Measurements from ENCODE around the gene CDK15. TPM values are rescaled to one million over a fixed set of nuclear protein-coding genes. Genes with fewer than 3 reads are reported as not detected.

Gene CDK15
- total RNA-seq, 1 donor from 2014 or later, result 3.6 TPM

DNA sequence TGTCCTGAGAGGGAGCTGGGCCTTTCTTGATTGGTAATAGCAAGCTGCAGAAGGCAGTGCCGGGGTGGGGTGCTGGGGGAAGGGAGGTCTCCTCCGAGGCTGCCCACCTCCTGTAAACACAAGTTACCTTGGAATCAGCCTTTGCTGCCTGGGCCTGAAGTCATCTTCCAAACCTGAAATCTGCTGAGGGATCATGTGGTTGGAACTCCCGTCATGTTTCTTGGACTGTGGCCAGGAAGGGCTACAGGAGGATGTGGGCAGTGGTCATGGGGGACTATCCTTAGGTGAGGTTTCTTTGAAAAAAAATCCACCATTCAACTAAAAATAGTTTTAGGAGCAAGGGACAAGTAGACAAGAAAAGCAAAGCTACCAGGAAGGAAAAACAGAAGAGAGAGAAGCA lies 74.2 kb downstream of the CDK15 start:
- no peaks in the 10 kb centered on the region for H3K27me3 Mint-ChIP-seq (ENCODE audit: low read depth)
- no peak for DNase-seq (ENCODE audit: low spot score)
- H3K4me1 Mint-ChIP-seq (ENCODE audit: low read depth), result peaks cover 43% of the 10 kb centered on the region
- peak overlapping the region; percentile 19 for H3K4me3 Mint-ChIP-seq (ENCODE audit: unreplicated experiment)
- TF ChIP-seq, protein P1, sequence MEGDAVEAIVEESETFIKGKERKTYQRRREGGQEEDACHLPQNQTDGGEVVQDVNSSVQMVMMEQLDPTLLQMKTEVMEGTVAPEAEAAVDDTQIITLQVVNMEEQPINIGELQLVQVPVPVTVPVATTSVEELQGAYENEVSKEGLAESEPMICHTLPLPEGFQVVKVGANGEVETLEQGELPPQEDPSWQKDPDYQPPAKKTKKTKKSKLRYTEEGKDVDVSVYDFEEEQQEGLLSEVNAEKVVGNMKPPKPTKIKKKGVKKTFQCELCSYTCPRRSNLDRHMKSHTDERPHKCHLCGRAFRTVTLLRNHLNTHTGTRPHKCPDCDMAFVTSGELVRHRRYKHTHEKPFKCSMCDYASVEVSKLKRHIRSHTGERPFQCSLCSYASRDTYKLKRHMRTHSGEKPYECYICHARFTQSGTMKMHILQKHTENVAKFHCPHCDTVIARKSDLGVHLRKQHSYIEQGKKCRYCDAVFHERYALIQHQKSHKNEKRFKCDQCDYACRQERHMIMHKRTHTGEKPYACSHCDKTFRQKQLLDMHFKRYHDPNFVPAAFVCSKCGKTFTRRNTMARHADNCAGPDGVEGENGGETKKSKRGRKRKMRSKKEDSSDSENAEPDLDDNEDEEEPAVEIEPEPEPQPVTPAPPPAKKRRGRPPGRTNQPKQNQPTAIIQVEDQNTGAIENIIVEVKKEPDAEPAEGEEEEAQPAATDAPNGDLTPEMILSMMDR (IDR thresholded peaks at IDR 0.05), result no peak
- H3K9me3 Mint-ChIP-seq (ENCODE audit: low read depth), result no peaks in the 10 kb centered on the region
- no peaks in the 10 kb centered on the region for H3K36me3 Mint-ChIP-seq (ENCODE audit: low read depth)
- H3K27ac Mint-ChIP-seq (ENCODE audit: unreplicated experiment), result peak overlapping the region; percentile 71

GRCh38 chr2:201880993-201881611 lies 74.8 kb downstream of the CDK15 start:
- Mint-ChIP-seq H3K9me3 (ENCODE audit: low read depth) (no peaks in the 10 kb centered on the region), H3K27ac (ENCODE audit: unreplicated experiment) (peak overlapping the region; percentile 71), H3K4me1 (ENCODE audit: low read depth) (peaks cover 43% of the 10 kb centered on the region), H3K4me3 (ENCODE audit: unreplicated experiment) (no peak overlapping the region), H3K36me3 (ENCODE audit: low read depth) (no peaks in the 10 kb centered on the region), H3K27me3 (ENCODE audit: low read depth) (no peaks in the 10 kb centered on the region)
- TF ChIP-seq, protein P1 (IDR thresholded peaks at IDR 0.05), result no peak
- no peak for DNase-seq (ENCODE audit: low spot score)

DNA sequence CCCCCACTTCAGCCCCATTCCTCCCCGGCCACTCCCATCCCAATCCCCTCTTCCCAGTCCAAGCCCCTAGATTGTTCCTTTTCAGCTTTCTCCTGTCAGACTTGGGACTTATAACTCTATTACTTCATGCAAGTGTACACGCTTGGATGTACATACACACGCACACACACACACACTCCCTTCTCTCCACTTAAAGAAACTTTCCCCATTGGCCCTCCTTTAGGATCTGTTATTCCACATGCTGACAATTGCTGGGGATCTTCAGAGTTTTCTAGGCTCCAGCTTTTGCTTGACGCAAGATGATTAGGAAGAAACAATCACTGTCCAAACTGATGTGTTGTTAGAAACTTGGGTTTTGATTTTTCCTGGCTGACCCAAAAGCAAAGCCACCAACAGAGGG lies 75.4 kb downstream of the CDK15 start:
- DNase-seq (ENCODE audit: low spot score), result no peak
- Mint-ChIP-seq H3K4me3 (ENCODE audit: unreplicated experiment) (peak overlapping the region; percentile 55), H3K9me3 (ENCODE audit: low read depth) (no peaks in the 10 kb centered on the region), H3K27me3 (ENCODE audit: low read depth) (no peaks in the 10 kb centered on the region), H3K36me3 (ENCODE audit: low read depth) (no peaks in the 10 kb centered on the region), H3K27ac (ENCODE audit: unreplicated experiment) (peak overlapping the region; percentile 85), H3K4me1 (ENCODE audit: low read depth) (peaks cover 43% of the 10 kb centered on the region)
- TF ChIP-seq, protein P1 (IDR thresholded peaks at IDR 0.05), result no peak

- DNase-seq (ENCODE audit: low spot score), result no peak
- no peaks in the 10 kb centered on the region for H3K27me3 Mint-ChIP-seq (ENCODE audit: low read depth)
- H3K4me3 Mint-ChIP-seq (ENCODE audit: unreplicated experiment), result peak overlapping the region; percentile 55
- peak overlapping the region; percentile 85 for H3K27ac Mint-ChIP-seq (ENCODE audit: unreplicated experiment)
- no peaks in the 10 kb centered on the region for H3K36me3 Mint-ChIP-seq (ENCODE audit: low read depth)
- H3K4me1 Mint-ChIP-seq (ENCODE audit: low read depth), result peaks cover 44% of the 10 kb centered on the region
- no peaks in the 10 kb centered on the region for H3K9me3 Mint-ChIP-seq (ENCODE audit: low read depth)
- TF ChIP-seq, protein P1 (IDR thresholded peaks at IDR 0.05), result no peak
These were observed 76.2 kb downstream of the CDK15 start for GRCh38 chr2:201882353-201883090.

DNA sequence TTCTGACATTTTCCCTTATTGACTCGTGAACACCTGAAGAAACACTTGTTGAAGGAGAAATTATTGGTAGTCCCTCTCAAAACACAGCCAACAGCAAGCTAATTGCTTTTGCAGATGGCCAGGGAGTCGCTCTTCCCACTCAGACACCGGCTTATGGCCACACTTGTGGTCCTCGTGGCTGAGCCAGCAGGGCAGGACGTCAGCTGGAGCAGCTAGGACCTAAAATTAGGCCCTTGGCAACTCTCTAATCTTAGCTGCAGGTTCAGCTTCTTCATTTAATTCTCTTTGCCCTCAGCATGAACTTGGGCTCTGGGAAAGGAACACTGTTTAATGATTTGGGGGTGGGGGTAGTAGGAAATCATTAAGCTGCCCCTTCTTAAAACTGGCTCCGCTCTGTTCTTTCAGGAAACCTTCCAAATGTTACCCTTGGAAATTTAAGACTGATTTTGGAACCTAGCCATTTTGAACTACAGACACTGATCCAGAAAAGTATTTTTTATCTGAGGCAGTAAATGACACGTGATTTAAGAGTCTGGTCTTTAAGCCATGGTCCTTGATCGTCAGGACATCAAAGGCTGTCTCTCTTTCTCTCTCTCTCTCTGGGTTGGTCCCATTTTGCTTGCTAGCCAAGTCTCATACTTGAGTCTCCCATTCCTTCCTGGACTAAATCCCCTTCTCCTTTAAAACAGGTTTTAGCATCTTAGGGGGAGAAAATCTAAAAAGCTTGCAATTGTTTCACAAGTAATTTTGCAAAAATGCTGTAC lies 77.5 kb downstream of the CDK15 start:
- H3K27me3 Mint-ChIP-seq (ENCODE audit: low read depth), result no peaks in the 10 kb centered on the region
- DNase-seq (ENCODE audit: low spot score), result no peak
- H3K27ac Mint-ChIP-seq (ENCODE audit: unreplicated experiment), result no peak overlapping the region
- H3K4me3 Mint-ChIP-seq (ENCODE audit: unreplicated experiment), result no peak overlapping the region
- no peaks in the 10 kb centered on the region for H3K36me3 Mint-ChIP-seq (ENCODE audit: low read depth)
- H3K4me1 Mint-ChIP-seq (ENCODE audit: low read depth), result peaks cover 56% of the 10 kb centered on the region
- TF ChIP-seq, protein P1 (IDR thresholded peaks at IDR 0.05), result no peak
- H3K9me3 Mint-ChIP-seq (ENCODE audit: low read depth), result no peaks in the 10 kb centered on the region

Data from chondrocyte (in vitro differentiated cells).